Effector memory CD8-positive, alpha-beta T cell (primary cell): ENCODE measurements around the gene IFITM10.

Experiments used
- ATAC-seq: fragments of 150-1000 bp; cut with Tn5 transposase; replicated peaks from 2 replicates; pipeline ENCODE4 v1.10.0; 2021; ENCODE audit warnings: mild to moderate bottlenecking, moderate library complexity
- DNase-seq, 3 experiments: peaks; one replicate each; pipeline ENCODE4 v3.0.0; 2021
- H3K27ac Mint-ChIP-seq, 2 donors: one replicate each; pipeline ENCODE4 v1.8.0; 2022; ENCODE audit warnings: mild to moderate bottlenecking in 2 of 2, mixed read lengths in 2 of 2, moderate library complexity in 2 of 2
- H3K27me3 Mint-ChIP-seq, 2 donors: one replicate each; pipeline ENCODE4 v1.8.0; 2022; ENCODE audit warnings: mixed read lengths in 2 of 2
- H3K36me3 Mint-ChIP-seq: one replicate; pipeline ENCODE4 v1.8.0; 2022; ENCODE audit warnings: mild to moderate bottlenecking, moderate library complexity, mixed read lengths; ENCODE audit not compliant: insufficient read depth
- H3K4me1 Mint-ChIP-seq, 2 donors: one replicate each; pipeline ENCODE4 v1.8.0; 2022; ENCODE audit warnings: low read depth in 2 of 2, mixed read lengths in 2 of 2
- H3K4me3 Mint-ChIP-seq, 2 donors: one replicate each; pipeline ENCODE4 v1.8.0; 2022; ENCODE audit warnings: mild to moderate bottlenecking in 2 of 2, mixed read lengths in 2 of 2, moderate library complexity in 2 of 2
- H3K9me3 Mint-ChIP-seq, 2 donors: one replicate each; pipeline ENCODE4 v1.8.0; 2022; ENCODE audit warnings: mixed read lengths in 2 of 2

IFITM10 gene

GRCh38 chr11:1706634-1707400 lies 43.6 kb downstream of the IFITM10 start:
- Mint-ChIP-seq H3K4me3 (no peak overlapping the region), H3K27ac (no peak overlapping the region), H3K27me3 (peaks cover 7 to 45% of the 10 kb centered on the region in 2 donors), H3K4me1 (peaks cover 0 to 2% of the 10 kb centered on the region in 2 donors), H3K36me3 (no peaks in the 10 kb centered on the region), H3K9me3 (peaks cover 0 to 3% of the 10 kb centered on the region in 2 donors)
- DNase-seq (no peak), ATAC-seq (no peak)

GRCh38 chr11:1705126-1706052 lies 45.0 kb downstream of the IFITM10 start:
- ATAC-seq, result peak; percentile 29
- Mint-ChIP-seq H3K27ac (no peak overlapping the region), H3K4me1 (peaks cover 10% of the 10 kb centered on the region in 2 donors), H3K36me3 (no peaks in the 10 kb centered on the region), H3K27me3 (peaks cover 7 to 50% of the 10 kb centered on the region in 2 donors), H3K4me3 (no peak overlapping the region), H3K9me3 (peaks cover 0 to 8% of the 10 kb centered on the region in 2 donors)
- DNase-seq, result no peak

- Mint-ChIP-seq H3K27me3 (peaks cover 5 to 54% of the 10 kb centered on the region in 2 donors), H3K27ac (no peak overlapping the region), H3K9me3 (peaks cover 0 to 8% of the 10 kb centered on the region in 2 donors), H3K4me1 (peaks cover 10% of the 10 kb centered on the region in 2 donors), H3K36me3 (no peaks in the 10 kb centered on the region), H3K4me3 (no peak overlapping the region)
- ATAC-seq (no peak), DNase-seq (no peak)
Measured at GRCh38 chr11:1703146-1703545, 47.2 kb downstream of the IFITM10 start.

- Mint-ChIP-seq H3K4me1 (peaks cover 10% of the 10 kb centered on the region in 2 donors), H3K27me3 (peaks cover 5 to 59% of the 10 kb centered on the region in 2 donors), H3K27ac (no peak overlapping the region), H3K9me3 (peaks cover 0 to 8% of the 10 kb centered on the region in 2 donors), H3K36me3 (no peaks in the 10 kb centered on the region), H3K4me3 (no peak overlapping the region)
- ATAC-seq (no peak), DNase-seq (no peak)
Measured at GRCh38 chr11:1702506-1702905, 47.9 kb downstream of the IFITM10 start.

GRCh38 chr11:1701091-1701807 lies 49.1 kb downstream of the IFITM10 start:
- no peak overlapping the region for H3K4me3 Mint-ChIP-seq
- no peaks in the 10 kb centered on the region for H3K36me3 Mint-ChIP-seq
- DNase-seq (no peak), ATAC-seq (peak; percentile 19)
- H3K27me3 Mint-ChIP-seq, result peaks cover 7 to 54% of the 10 kb centered on the region in 2 donors
- peaks cover 0 to 8% of the 10 kb centered on the region in 2 donors for H3K9me3 Mint-ChIP-seq
- H3K4me1 Mint-ChIP-seq, result peaks cover 8 to 10% of the 10 kb centered on the region in 2 donors
- H3K27ac Mint-ChIP-seq, result no peak overlapping the region

- Mint-ChIP-seq H3K4me3 (no peak overlapping the region), H3K36me3 (no peaks in the 10 kb centered on the region), H3K27me3 (peaks cover 20 to 68% of the 10 kb centered on the region in 2 donors), H3K27ac (no peak overlapping the region), H3K9me3 (peaks cover 0 to 8% of the 10 kb centered on the region in 2 donors), H3K4me1 (peaks cover 9 to 10% of the 10 kb centered on the region in 2 donors)
- DNase-seq, result no peak
- no peak for ATAC-seq
Measured at GRCh38 chr11:1699771-1700170, 50.6 kb downstream of the IFITM10 start.

GRCh38 chr11:1696608-1697570 lies 53.5 kb downstream of the IFITM10 start, which contains the start of gene KRTAP5-6:
TSS of gene KRTAP5-6 (plus strand) at chr11:1697195. CDS start at chr11:1697246, 51 bp downstream.
- Mint-ChIP-seq H3K27ac (no peak within 1 kb of the TSS), H3K36me3 (no peaks in the 10 kb centered on the region), H3K27me3 (peaks cover 22 to 72% of the 10 kb centered on the region in 2 donors), H3K4me1 (peaks cover 14 to 16% of the 10 kb centered on the region in 2 donors), H3K4me3 (no peak within 1 kb of the TSS), H3K9me3 (peaks cover 0 to 5% of the 10 kb centered on the region in 2 donors)
- ATAC-seq (no peak), DNase-seq (no peak)

GRCh38 chr11:1695548-1696108 lies 54.8 kb downstream of the IFITM10 start:
- Mint-ChIP-seq H3K4me3 (no peak overlapping the region), H3K4me1 (peaks cover 6 to 9% of the 10 kb centered on the region in 2 donors), H3K36me3 (peaks cover 3% of the 10 kb centered on the region), H3K9me3 (no peaks in the 10 kb centered on the region), H3K27ac (no peak overlapping the region), H3K27me3 (peaks cover 35 to 75% of the 10 kb centered on the region in 2 donors)
- no peak for DNase-seq
- no peak for ATAC-seq

- DNase-seq (no peak), ATAC-seq (no peak)
- Mint-ChIP-seq H3K27me3 (peaks cover 41 to 77% of the 10 kb centered on the region in 2 donors), H3K36me3 (peaks cover 3% of the 10 kb centered on the region), H3K4me3 (no peak overlapping the region), H3K4me1 (peaks cover 9 to 14% of the 10 kb centered on the region in 2 donors), H3K27ac (no peak overlapping the region), H3K9me3 (no peaks in the 10 kb centered on the region)
Measured at GRCh38 chr11:1694846-1695547, 55.4 kb downstream of the IFITM10 start.

GRCh38 chr11:1694064-1694845 lies 56.1 kb downstream of the IFITM10 start:
- ATAC-seq (peak; percentile 88), DNase-seq (peak; percentile 77 to 82 (median 80))
- H3K9me3 Mint-ChIP-seq, result no peaks in the 10 kb centered on the region
- peaks cover 9 to 17% of the 10 kb centered on the region in 2 donors for H3K4me1 Mint-ChIP-seq
- H3K27me3 Mint-ChIP-seq, result peaks cover 47 to 77% of the 10 kb centered on the region in 2 donors
- H3K27ac Mint-ChIP-seq, result no peak overlapping the region
- H3K4me3 Mint-ChIP-seq, result peak overlapping the region in 1 of 2 donors; percentile 29
- peaks cover 3% of the 10 kb centered on the region for H3K36me3 Mint-ChIP-seq
